HFFc6 (cell line): Measurements from ENCODE around the gene CCDC71L. TPM values are rescaled to one million over a fixed set of nuclear protein-coding genes. Genes with fewer than 3 reads are reported as not detected.

Experiments used
- DNase-seq: peaks from one replicate; pipeline ENCODE4 v3.0.0-alpha.2; 2018
- H3K27ac Mint-ChIP-seq: 2 replicates; pipeline ENCODE4 v1.8.0; 2020; ENCODE audit warnings: mild to moderate bottlenecking, mixed read lengths
- H3K27me3 Mint-ChIP-seq: 2 replicates; pipeline ENCODE4 v1.8.0; 2021; ENCODE audit warnings: mild to moderate bottlenecking, moderate library complexity, mixed read lengths; ENCODE audit not compliant: insufficient read depth
- H3K36me3 Mint-ChIP-seq: 2 replicates; pipeline ENCODE4 v1.8.0; 2021; ENCODE audit warnings: low read depth, mixed read lengths
- H3K4me1 Mint-ChIP-seq: 2 replicates; pipeline ENCODE4 v1.8.0; 2020; ENCODE audit warnings: low read depth, mixed read lengths
- H3K4me3 Mint-ChIP-seq: 2 replicates; pipeline ENCODE4 v1.8.0; 2020; ENCODE audit warnings: mild to moderate bottlenecking, moderate library complexity, mixed read lengths
- H3K9me3 Mint-ChIP-seq: 2 replicates; pipeline ENCODE4 v1.8.0; 2020; ENCODE audit warnings: mild to moderate bottlenecking, mixed read lengths
- CTCF ChIP-seq: fragments of 200-600 bp; sonication (generic); IDR thresholded peaks from 2 replicates; pipeline ENCODE4 v1.5.0; 2021; ENCODE audit warnings: antibody characterized with exemption, mild to moderate bottlenecking
- total RNA-seq, 6 experiments: library from RNA; stranded (reverse); fragmentation: NEBNext Ultra II Directional; extraction: Animal tissue kit (Norgen Biotek cat#: 25700); gene quantifications; 2 replicates in 1 of 6; 3 replicates in 5 of 6; pipeline ENCODE4 v1.2.3, GENCODE V29; 2021

Gene CCDC71L
- total RNA-seq, 6 experiments from 2014 or later: 109 to 154 (median 119) TPM

GRCh38 chr7:106659166-106659962, 1.6 kb downstream of the CCDC71L start:
- Mint-ChIP-seq H3K27ac (peak overlapping the region; percentile 91), H3K27me3 (peaks cover 3% of the 10 kb centered on the region), H3K4me3 (peak overlapping the region; percentile 96), H3K4me1 (peaks cover 52% of the 10 kb centered on the region), H3K36me3 (peaks cover 32% of the 10 kb centered on the region), H3K9me3 (no peaks in the 10 kb centered on the region)
- TF ChIP-seq CTCF: no peak
- peak; percentile 8 for DNase-seq

GRCh38 chr7:106658316-106659165, 2.4 kb downstream of the CCDC71L start:
- Mint-ChIP-seq H3K9me3 (no peaks in the 10 kb centered on the region), H3K27me3 (peaks cover 3% of the 10 kb centered on the region), H3K36me3 (peaks cover 32% of the 10 kb centered on the region), H3K4me1 (peaks cover 51% of the 10 kb centered on the region), H3K4me3 (peak overlapping the region; percentile 96), H3K27ac (peak overlapping the region; percentile 91)
- no peak for TF ChIP-seq CTCF
- DNase-seq: no peak

DNA sequence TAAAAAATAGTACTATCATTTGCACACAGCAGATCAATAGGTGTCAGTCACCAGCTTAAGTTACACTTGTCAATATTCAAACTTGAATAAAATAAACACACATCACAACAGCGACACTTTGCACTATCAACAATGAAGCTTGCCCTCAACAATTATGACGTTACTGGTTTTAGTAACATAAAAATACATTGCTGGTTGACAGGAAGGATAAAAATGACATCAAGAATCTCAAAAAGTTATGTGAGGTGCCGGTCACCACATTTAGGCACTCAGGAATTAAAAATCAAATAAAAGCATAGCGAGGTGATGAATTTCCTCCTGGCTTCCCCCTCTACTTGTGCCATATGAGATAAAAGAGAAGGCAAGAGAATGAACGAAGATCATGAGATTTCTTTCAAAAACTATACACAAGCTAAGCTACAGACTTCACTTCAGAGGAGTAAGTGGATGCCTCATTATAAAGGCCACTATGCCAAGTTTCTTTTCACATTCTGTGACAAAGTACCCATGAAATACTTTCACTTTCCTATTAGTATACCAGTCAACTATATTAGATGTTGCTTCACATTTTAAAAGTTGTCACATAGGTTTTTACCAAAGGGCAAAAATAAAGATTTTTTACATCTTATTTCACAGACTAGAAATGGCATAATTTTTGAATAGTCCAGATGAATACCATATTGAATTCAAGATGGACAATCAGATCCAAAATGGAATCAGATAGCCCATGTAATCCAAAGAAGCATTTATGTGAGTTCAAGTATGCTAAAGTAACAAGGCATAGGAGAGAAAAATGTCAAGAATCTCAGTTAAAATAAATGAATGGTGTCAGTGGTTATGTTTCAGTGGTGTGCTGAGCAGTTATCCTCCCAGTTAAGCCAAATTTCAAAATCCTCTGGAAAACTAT, 3.6 kb downstream of the CCDC71L start:
- peak overlapping the region; percentile 96 for H3K4me3 Mint-ChIP-seq
- no peak for TF ChIP-seq CTCF
- peaks cover 3% of the 10 kb centered on the region for H3K27me3 Mint-ChIP-seq
- peaks cover 49% of the 10 kb centered on the region for H3K4me1 Mint-ChIP-seq
- peak overlapping the region; percentile 55; the same call in 1 of the 2 replicates for H3K27ac Mint-ChIP-seq
- DNase-seq: no peak
- H3K9me3 Mint-ChIP-seq: no peaks in the 10 kb centered on the region
- peaks cover 32% of the 10 kb centered on the region for H3K36me3 Mint-ChIP-seq

DNA sequence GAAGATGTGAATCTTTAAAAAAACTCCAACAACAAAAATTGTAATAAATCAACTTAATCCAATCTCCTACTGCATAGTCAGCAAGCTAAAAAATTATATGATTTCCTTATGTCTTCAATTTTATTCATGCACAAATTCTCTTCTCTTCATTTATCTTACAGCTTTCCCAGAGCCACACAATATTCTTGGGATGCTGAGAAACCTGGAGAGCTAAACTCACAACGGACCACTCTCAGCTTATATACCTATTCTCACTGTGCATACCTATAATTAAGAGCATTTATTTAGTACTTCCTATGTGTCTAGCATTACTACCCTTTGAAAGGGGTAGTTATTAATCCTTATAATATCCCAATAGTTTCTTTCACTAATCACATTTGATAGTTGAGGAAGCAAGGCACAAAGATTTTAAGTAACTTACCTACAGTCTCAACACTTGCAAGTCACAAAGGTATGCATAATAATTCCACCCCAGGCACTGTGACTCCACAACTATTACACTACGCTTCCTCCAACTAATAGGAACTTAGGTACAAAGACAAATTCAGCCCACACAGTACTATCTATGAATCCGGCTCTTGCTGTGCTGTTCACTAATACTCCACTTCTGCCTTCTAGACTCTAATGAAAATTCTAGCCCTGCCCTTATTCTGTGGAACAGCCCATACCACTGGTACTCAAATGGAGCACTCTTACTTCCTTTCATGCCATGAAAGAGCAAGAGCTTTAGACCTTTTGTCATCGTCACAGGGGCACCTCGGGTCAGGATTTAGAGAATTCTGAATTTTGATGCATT, 5.1 kb downstream of the CCDC71L start:
- peaks cover 27% of the 10 kb centered on the region for H3K36me3 Mint-ChIP-seq
- DNase-seq: no peak
- no peak overlapping the region for H3K4me3 Mint-ChIP-seq
- H3K27me3 Mint-ChIP-seq: peaks cover under 1% of the 10 kb centered on the region; the same call in 1 of the 2 replicates
- H3K4me1 Mint-ChIP-seq: peaks cover 45% of the 10 kb centered on the region
- peak overlapping the region; percentile 43; the same call in 1 of the 2 replicates for H3K27ac Mint-ChIP-seq
- no peaks in the 10 kb centered on the region for H3K9me3 Mint-ChIP-seq
- no peak for TF ChIP-seq CTCF
